ENCODE measurements around the gene PTPRM.

GRCh38 chr18:7908681-7909299 lies 341.7 kb downstream of the PTPRM start:
- TF ChIP-seq CTCF (IDR thresholded peaks at IDR 0.05) (no peak), POLR2A (IDR thresholded peaks at IDR 0.05) (no peak)
